ENCODE results near the gene KARS1. TPM values are rescaled to one million over a fixed set of nuclear protein-coding genes. Genes with fewer than 3 reads are reported as not detected.

The KARS1 gene
- total RNA-seq, 1 experiment from 2014 or later = 207 TPM

- Mint-ChIP-seq H3K9me3 (ENCODE audit: low read depth, unreplicated experiment) (no peaks in the 10 kb centered on the region), H3K27ac (ENCODE audit: unreplicated experiment) (no peak overlapping the region), H3K4me1 (ENCODE audit: low read depth, unreplicated experiment) (peaks cover 18% of the 10 kb centered on the region), H3K4me3 (ENCODE audit: low read depth, unreplicated experiment) (no peak overlapping the region), H3K27me3 (ENCODE audit: unreplicated experiment) (no peaks in the 10 kb centered on the region), H3K36me3 (ENCODE audit: insufficient read depth, unreplicated experiment) (peaks cover 8% of the 10 kb centered on the region)
- TF ChIP-seq CTCF (IDR thresholded peaks at IDR 0.05; ENCODE audit: unreplicated experiment) = no peak
- CTCF ChIA-PET = no interaction called here
- intact Hi-C loops (cut with micrococcal nuclease; ENCODE audit: unreplicated experiment) = no loop called here
- BruUV-seq (replicated peaks) = no TSS peak
- no peak for DNase-seq
These were observed 56.3 kb downstream of the KARS1 start for GRCh38 chr16:75590920-75591843.

GRCh38 chr16:75589306-75589705 lies 58.2 kb downstream of the KARS1 start:
- DNase-seq = no peak
- no peaks in the 10 kb centered on the region for H3K27me3 Mint-ChIP-seq (ENCODE audit: unreplicated experiment)
- H3K36me3 Mint-ChIP-seq (ENCODE audit: insufficient read depth, unreplicated experiment) = peaks cover 1% of the 10 kb centered on the region
- no TSS peak for BruUV-seq (replicated peaks)
- H3K9me3 Mint-ChIP-seq (ENCODE audit: low read depth, unreplicated experiment) = no peaks in the 10 kb centered on the region
- no peak overlapping the region for H3K4me3 Mint-ChIP-seq (ENCODE audit: low read depth, unreplicated experiment)
- no peak overlapping the region for H3K27ac Mint-ChIP-seq (ENCODE audit: unreplicated experiment)
- H3K4me1 Mint-ChIP-seq (ENCODE audit: low read depth, unreplicated experiment) = peaks cover 11% of the 10 kb centered on the region
- intact Hi-C loops (cut with micrococcal nuclease; ENCODE audit: unreplicated experiment) = no loop called here
- TF ChIP-seq CTCF (IDR thresholded peaks at IDR 0.05; ENCODE audit: unreplicated experiment) = no peak
- CTCF ChIA-PET = no interaction called here

- Mint-ChIP-seq H3K4me1 (ENCODE audit: low read depth, unreplicated experiment) (peaks cover 5% of the 10 kb centered on the region), H3K4me3 (ENCODE audit: low read depth, unreplicated experiment) (no peak overlapping the region), H3K9me3 (ENCODE audit: low read depth, unreplicated experiment) (no peaks in the 10 kb centered on the region), H3K36me3 (ENCODE audit: insufficient read depth, unreplicated experiment) (no peaks in the 10 kb centered on the region), H3K27me3 (ENCODE audit: unreplicated experiment) (no peaks in the 10 kb centered on the region), H3K27ac (ENCODE audit: unreplicated experiment) (no peak overlapping the region)
- CTCF ChIA-PET = no interaction called here
- intact Hi-C loops (cut with micrococcal nuclease; ENCODE audit: unreplicated experiment) = no loop called here
- BruUV-seq (replicated peaks) = no TSS peak
- no peak for TF ChIP-seq CTCF (IDR thresholded peaks at IDR 0.05; ENCODE audit: unreplicated experiment)
- no peak for DNase-seq
These were observed 58.7 kb downstream of the KARS1 start for GRCh38 chr16:75588716-75589115.

- CTCF ChIA-PET = interaction anchor here (0.7 to 1.2 kb wide), 2 partner anchors 9 to 129 kb away, joined by 3 to 7 read pairs; no protein-coding TSS in a partner anchor
- no peak overlapping the region for H3K27ac Mint-ChIP-seq (ENCODE audit: unreplicated experiment)
- no peak overlapping the region for H3K4me3 Mint-ChIP-seq (ENCODE audit: low read depth, unreplicated experiment)
- no peaks in the 10 kb centered on the region for H3K4me1 Mint-ChIP-seq (ENCODE audit: low read depth, unreplicated experiment)
- no peaks in the 10 kb centered on the region for H3K36me3 Mint-ChIP-seq (ENCODE audit: insufficient read depth, unreplicated experiment)
- DNase-seq = no peak
- no peak for TF ChIP-seq CTCF (IDR thresholded peaks at IDR 0.05; ENCODE audit: unreplicated experiment)
- intact Hi-C loops (cut with micrococcal nuclease; ENCODE audit: unreplicated experiment) = no loop called here
- no peaks in the 10 kb centered on the region for H3K27me3 Mint-ChIP-seq (ENCODE audit: unreplicated experiment)
- H3K9me3 Mint-ChIP-seq (ENCODE audit: low read depth, unreplicated experiment) = no peaks in the 10 kb centered on the region
- no TSS peak for BruUV-seq (replicated peaks)
These were observed 63.4 kb downstream of the KARS1 start for GRCh38 chr16:75584108-75584507.
